HG02970 (cell line): Measurements from ENCODE around the gene TSHZ2.
"Not testable (repeated sequence)": the region's sequence is repeated elsewhere in the genome, so short reads cannot be mapped to it uniquely, and the experiment has no call there.

Experiments
- ATAC-seq: cut with Tn5 transposase; IDR thresholded peaks from one replicate; pipeline ENCODE4 v1.9.1; 2021; ENCODE audit warnings: mild to moderate bottlenecking, moderate library complexity, moderate number of reproducible peaks; ENCODE audit not compliant: unreplicated experiment, low FRiP score

TSHZ2 gene

DNA sequence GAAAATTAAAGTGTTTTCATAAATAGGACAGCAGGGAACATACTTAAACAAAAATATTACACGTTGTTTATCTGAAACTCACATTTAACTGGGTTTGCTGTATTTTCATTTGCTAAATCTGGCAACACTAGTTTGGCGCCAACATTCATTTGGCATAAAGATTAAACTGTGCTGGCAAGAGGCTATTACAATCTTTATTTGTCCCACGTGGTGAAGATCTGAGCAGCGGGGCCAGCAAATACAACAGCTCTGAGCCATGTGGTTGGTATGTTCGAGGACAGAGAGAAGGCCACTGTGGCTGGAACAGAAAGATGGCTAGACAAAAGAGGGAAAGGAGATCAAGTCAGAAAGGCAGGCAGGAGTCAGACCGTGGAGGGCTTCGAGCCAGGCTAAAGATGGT is 387.3 kb downstream of the TSHZ2 start:
- ATAC-seq = no peak

- ATAC-seq = no peak
Observed at GRCh38 chr20:53360852-53361251, 388.7 kb downstream of the TSHZ2 start.

DNA sequence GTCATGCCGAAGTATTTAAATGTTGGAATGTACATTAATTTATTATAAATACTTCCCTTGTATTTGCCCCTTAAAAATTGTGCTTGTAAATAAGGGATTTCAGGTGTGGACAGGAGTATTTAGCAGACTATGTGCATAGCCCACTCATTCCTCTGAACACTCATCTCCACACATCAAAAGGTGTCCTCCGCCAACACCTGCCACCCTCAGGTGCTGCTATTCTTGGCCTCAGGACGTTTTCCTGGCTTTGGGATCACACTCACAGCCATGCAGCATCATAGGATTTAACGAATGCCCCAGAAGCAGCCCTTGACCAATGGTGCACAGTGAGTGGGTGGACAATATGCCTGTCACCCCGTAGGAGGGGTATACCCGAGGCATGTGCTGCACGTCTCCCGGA is 390.6 kb downstream of the TSHZ2 start:
- ATAC-seq = no peak

DNA sequence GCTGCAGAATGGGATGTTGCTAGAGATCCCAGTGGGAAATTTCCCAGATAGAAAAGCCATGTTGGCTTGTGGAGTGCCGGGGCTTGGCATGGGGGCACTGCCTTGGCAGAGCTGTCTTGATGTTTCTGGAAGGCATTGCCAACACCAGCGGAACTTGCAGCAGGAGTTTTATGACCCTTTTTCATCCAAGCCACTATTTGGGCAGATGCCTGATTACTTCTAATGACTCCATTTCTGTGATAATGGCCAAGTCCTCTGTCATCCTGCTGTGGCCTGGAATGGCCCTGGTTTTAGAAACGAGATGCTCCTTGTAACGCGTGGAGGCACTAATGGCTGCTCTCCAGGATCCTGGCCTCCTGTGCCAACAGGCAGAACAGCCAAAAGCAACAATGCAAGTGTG is 392.5 kb downstream of the TSHZ2 start:
- ATAC-seq = no peak

- ATAC-seq = no peak
Observed at GRCh38 chr20:53365076-53365475, 392.9 kb downstream of the TSHZ2 start.

DNA sequence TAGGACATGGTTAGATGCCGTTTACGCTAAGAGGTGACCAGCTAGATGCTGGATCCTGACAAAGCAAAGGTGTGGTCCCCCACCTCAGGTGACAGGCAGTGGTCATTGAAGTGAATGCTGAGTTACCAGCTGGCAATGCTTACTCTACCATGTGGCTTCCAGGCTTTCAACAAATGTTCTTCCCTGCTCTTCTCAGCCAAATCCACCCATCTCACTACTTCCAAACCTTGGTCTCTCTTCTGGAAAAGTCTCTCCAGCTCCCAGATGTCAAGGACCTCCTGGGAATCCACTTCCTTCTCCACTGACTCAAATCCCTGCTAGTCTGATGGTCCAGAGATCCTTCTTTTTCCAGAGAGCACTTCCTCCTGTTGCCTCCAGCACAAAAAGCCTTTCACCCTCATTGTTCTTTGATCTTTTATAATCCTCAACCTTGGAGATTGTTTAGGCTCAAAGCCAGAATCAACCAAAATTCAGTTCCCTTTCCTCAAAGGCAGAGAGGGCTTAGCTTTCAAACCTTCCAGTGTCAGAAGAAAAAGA is 393.4 kb downstream of the TSHZ2 start:
- ATAC-seq = no peak

DNA sequence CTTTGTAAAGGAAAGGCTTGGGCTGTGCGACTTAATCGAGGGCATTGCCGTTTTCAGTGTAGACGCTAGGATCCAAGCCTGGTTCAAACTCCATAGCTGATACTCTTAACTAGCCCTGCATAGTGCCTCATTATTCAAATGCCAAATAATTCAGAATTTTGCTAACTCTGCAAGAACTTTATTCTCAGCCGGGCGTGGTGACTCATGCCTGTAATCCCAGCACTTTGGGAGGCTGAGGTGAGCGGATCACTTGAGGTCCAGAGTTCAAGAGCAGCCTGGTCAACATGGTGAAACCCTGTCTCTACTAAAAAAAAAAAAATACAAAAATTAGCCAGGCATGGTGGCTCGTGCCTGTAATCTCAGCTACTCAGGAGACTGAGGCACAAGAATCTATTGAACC is 394.8 kb downstream of the TSHZ2 start:
- not testable (repeated sequence) for ATAC-seq

- no peak for ATAC-seq
Observed at GRCh38 chr20:53369871-53370270, 397.7 kb downstream of the TSHZ2 start.

GRCh38 chr20:53370345-53370961 is 398.3 kb downstream of the TSHZ2 start:
- ATAC-seq = no peak

DNA sequence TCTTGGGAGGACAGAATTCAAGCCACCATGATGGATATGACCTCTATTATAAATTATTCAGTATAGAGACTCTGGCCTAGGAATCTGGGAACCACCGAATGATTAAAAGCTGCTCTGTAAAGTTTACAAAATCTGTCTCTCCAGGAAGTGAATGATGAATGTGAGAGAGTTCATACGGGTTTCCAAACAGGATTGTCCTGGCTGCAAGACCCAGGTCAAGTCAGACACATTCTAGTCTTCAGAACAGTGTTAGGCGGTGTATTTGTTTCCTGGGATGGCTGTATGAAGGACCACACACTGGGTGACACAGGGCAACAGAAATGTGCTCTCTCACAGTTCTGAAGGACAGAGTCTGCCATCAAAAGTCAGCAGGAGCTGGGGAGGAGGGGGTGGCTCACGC is 399.1 kb downstream of the TSHZ2 start:
- ATAC-seq = no peak

DNA sequence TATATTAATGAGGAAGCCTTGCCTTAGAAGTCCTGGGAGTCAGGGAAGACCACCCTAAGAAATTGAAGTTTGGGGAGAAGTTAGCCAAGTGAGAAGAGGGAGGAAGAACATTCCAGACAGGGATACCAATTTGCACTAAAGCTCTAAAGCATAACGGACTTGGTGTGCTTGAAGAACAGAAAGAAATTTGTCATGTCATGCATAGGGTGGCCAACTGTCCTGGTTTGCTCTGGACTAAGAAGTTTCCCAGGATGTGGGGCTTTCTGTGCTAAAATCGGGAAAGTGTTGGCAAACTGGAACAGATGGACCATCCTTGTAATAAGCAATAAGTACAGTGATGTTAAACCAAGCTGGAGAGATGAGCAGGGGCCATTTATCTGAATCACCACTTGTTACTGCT is 403.9 kb downstream of the TSHZ2 start:
- no peak for ATAC-seq

GRCh38 chr20:53379014-53379832 is 407.1 kb downstream of the TSHZ2 start:
- no peak for ATAC-seq

- ATAC-seq = no peak
Observed at GRCh38 chr20:53379833-53380120, 407.6 kb downstream of the TSHZ2 start.

DNA sequence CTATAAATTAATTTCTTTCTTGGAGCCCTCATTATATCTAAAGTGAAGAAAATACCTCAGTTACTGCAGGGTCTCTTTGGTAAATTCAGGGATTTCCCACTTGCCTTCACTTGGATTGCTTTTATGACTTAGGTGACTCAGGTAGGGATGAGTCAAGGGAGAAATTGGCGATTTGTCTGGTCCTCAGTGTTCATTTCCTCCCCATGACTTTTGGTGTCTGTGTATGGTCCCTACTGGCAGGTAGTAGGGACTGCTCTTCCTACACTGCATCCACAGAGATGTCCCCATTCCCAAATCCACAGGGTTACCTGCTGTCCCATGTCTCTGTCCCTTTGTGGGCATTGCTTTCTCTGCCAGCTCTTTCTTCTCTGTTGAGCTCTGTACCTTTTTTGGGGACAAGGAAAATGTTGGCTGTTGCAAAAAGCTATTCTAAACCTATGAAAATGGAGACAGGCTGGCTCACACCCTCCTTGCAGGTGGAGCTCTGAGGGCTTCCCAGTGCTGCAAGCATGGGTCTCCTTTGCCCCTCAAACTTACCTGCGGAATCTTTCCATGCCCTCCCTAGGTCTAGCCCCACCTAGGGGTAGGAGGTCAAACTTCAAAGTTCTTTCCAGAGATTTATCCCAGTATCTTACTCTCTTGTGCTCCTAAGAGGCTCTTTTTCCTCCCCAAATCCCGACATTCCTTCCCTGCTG is 409.6 kb downstream of the TSHZ2 start:
- ATAC-seq = no peak

DNA sequence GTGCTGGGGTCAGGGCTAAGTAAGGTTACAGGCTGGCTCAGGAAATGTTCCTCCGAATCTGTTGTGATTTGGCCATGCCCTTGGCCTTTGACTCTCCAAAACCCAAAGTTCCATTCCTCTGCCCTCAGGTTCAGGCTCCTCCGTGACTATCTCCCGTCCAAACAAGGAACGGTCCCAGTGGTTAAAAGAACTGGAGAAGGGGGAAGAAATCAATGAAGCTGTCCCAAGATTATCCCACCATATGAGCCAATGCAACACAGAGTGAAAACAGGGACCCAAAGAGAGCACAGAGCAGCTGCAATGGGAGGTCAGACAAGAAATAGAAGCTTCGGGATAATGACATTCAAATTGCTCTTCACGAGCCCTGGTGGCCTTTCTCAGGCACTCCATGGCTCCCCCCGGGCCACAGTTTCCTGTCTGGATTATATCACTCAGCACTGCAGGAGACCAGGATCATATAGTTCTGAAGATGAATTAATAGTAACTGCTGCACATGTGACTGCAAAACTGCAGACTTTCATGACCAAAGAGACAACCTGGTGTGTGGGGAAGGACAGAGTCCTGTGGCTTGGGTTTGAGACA is 410.2 kb downstream of the TSHZ2 start:
- ATAC-seq = no peak

GRCh38 chr20:53383916-53384315 is 411.8 kb downstream of the TSHZ2 start:
- ATAC-seq = no peak

DNA sequence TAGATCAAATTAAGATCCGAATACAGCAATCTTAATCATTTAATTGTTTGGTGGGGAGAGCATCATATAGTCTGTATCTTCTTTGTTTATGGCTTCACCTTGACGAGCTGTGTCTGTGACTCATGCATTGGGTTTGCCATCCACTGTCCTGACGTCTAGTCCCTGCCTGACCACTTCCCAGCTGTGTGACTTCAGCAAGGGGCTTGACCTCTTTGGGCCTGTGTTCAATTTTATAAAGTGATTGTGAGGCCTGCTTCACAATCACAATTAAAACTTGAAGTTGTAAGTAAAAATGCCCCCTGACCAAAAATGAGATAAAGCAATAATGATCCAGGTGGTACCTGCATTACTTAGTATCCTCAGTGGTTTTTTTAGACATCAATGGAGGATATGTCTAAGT is 412.2 kb downstream of the TSHZ2 start:
- ATAC-seq = no peak

GRCh38 chr20:53385941-53386767 is 414.0 kb downstream of the TSHZ2 start:
- no peak for ATAC-seq

- ATAC-seq = no peak
Observed at GRCh38 chr20:53387983-53388675, 416.0 kb downstream of the TSHZ2 start.
